Measurements from ENCODE around the gene KAZN.

KAZN gene

DNA sequence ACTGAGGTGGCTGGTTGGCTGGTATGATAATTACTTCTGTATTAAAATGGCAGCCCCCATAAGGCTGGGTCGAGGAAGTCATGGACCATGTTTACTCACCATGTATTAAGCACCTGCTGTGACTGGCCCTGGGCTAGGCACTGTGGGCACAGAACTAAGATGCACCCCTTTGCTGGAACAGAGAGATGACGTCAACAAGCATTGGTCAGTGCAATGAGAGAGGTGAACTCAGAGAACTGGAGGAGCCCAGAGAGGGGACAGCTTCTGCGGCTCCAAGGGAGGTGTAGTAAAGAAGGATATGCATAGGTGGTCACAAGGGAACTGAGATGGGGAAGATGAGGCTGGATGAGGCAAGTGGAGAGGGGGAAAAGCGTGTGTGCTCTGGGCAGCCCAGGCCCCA lies 88.7 kb downstream of the KAZN start:
- Histone ChIP-seq H3K9me3 (ENCODE audit: control insufficient read depth, insufficient read depth, low read depth, low read length) (no peaks in the 10 kb centered on the region), H3K4me1 (ENCODE audit: control insufficient read depth, insufficient read depth, low read length) (peaks cover 3% of the 10 kb centered on the region; the same call in 1 of the 2 replicates), H3K36me3 (ENCODE audit: control insufficient read depth in 2 of 2, insufficient read depth in 1 of 2, low read length in 2 of 2) (no peaks in the 10 kb centered on the region), H3K4me3 (ENCODE audit: low read depth, low read length) (no peak overlapping the region), H3K27ac (ENCODE audit: extremely low read depth, low read depth, low read length) (no peak overlapping the region)
- POLR2A ChIA-PET: no interaction called here
- no peak for TF ChIP-seq ZNF354C (tag by site-specific recombination; IDR thresholded peaks at IDR 0.05; ENCODE audit: borderline replicate concordance, low read depth)
- TF ChIP-seq ZEB2 (tag by site-specific recombination; IDR thresholded peaks at IDR 0.05): no peak
- no peak for TF ChIP-seq ZNF830 (tag by site-specific recombination; IDR thresholded peaks at IDR 0.05; ENCODE audit: low read depth)
- no peak for TF ChIP-seq ZNF701 (tag by site-specific recombination; IDR thresholded peaks at IDR 0.05)
- TF ChIP-seq ZNF654 (tag by site-specific recombination; IDR thresholded peaks at IDR 0.05; ENCODE audit: low read depth): no peak
- TF ChIP-seq ZNF791 (tag by site-specific recombination; IDR thresholded peaks at IDR 0.05): no peak
- TF ChIP-seq GLIS2 (tag by site-specific recombination; IDR thresholded peaks at IDR 0.05): no peak
- no peak for TF ChIP-seq ZIC2 (tag by site-specific recombination; IDR thresholded peaks at IDR 0.05)
- CTCF ChIA-PET: interaction anchor here (0.7 kb wide), 1 partner anchor 18 kb away, joined by 3 read pairs; no protein-coding TSS in a partner anchor

DNA sequence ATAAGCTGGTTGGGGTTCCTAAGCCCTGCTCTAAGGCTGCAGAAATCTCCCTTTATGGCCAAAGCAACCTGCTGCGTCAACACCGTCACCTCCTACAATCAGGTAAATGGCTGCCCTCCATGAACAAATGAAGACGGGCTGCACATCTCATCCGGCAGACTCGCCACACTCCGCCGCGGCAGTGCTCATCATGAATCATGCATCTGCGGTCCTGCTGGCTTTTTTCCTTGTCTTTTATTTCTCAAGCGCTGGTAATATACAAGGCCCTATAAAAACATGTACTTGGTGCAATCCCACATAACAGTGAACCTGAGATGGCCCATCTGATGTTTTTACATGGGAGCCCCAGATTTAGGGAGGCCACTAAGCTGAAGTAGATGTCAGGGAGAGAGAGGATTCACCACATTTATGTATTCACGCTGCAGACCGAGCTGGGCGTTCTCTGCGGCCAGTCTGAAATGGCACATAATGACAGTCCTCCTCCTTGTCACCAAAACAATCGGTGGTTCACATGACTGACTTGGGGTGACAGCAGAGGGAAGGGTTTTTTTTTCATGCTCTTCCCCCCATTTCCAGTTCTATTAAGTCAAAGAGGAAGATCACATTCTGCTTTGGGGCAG lies 91.6 kb downstream of the KAZN start:
- POLR2A ChIA-PET: no interaction called here
- CTCF ChIA-PET: no interaction called here
- Histone ChIP-seq H3K4me3 (ENCODE audit: low read depth, low read length) (no peak overlapping the region), H3K36me3 (ENCODE audit: control insufficient read depth in 2 of 2, insufficient read depth in 1 of 2, low read length in 2 of 2) (no peaks in the 10 kb centered on the region), H3K27ac (ENCODE audit: extremely low read depth, low read depth, low read length) (no peak overlapping the region), H3K4me1 (ENCODE audit: control insufficient read depth, insufficient read depth, low read length) (no peaks in the 10 kb centered on the region), H3K9me3 (ENCODE audit: control insufficient read depth, insufficient read depth, low read depth, low read length) (no peaks in the 10 kb centered on the region)
- TF ChIP-seq SCRT2 (tag by site-specific recombination; IDR thresholded peaks at IDR 0.05): no peak
- TF ChIP-seq ZNF747 (tag by site-specific recombination; IDR thresholded peaks at IDR 0.05): no peak
- TF ChIP-seq KLF1 (tag by site-specific recombination; IDR thresholded peaks at IDR 0.05): no peak
- TF ChIP-seq, protein P1, sequence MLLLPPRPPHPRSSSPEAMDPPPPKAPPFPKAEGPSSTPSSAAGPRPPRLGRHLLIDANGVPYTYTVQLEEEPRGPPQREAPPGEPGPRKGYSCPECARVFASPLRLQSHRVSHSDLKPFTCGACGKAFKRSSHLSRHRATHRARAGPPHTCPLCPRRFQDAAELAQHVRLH (tag by site-specific recombination; IDR thresholded peaks at IDR 0.05): no peak
- no peak for TF ChIP-seq ZNF112 (tag by site-specific recombination; IDR thresholded peaks at IDR 0.05)
- TF ChIP-seq, protein P2, sequence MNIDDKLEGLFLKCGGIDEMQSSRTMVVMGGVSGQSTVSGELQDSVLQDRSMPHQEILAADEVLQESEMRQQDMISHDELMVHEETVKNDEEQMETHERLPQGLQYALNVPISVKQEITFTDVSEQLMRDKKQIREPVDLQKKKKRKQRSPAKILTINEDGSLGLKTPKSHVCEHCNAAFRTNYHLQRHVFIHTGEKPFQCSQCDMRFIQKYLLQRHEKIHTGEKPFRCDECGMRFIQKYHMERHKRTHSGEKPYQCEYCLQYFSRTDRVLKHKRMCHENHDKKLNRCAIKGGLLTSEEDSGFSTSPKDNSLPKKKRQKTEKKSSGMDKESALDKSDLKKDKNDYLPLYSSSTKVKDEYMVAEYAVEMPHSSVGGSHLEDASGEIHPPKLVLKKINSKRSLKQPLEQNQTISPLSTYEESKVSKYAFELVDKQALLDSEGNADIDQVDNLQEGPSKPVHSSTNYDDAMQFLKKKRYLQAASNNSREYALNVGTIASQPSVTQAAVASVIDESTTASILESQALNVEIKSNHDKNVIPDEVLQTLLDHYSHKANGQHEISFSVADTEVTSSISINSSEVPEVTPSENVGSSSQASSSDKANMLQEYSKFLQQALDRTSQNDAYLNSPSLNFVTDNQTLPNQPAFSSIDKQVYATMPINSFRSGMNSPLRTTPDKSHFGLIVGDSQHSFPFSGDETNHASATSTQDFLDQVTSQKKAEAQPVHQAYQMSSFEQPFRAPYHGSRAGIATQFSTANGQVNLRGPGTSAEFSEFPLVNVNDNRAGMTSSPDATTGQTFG (tag by site-specific recombination; IDR thresholded peaks at IDR 0.05; ENCODE audit: borderline replicate concordance): no peak
- TF ChIP-seq ZNF654 (tag by site-specific recombination; IDR thresholded peaks at IDR 0.05; ENCODE audit: low read depth): no peak
- no peak for TF ChIP-seq ZNF223 (tag by site-specific recombination; IDR thresholded peaks at IDR 0.05)
- no peak for TF ChIP-seq ZNF548 (tag by site-specific recombination; IDR thresholded peaks at IDR 0.05)
- no peak for TF ChIP-seq ZNF514 (tag by site-specific recombination; IDR thresholded peaks at IDR 0.05)
- TF ChIP-seq, protein P3, sequence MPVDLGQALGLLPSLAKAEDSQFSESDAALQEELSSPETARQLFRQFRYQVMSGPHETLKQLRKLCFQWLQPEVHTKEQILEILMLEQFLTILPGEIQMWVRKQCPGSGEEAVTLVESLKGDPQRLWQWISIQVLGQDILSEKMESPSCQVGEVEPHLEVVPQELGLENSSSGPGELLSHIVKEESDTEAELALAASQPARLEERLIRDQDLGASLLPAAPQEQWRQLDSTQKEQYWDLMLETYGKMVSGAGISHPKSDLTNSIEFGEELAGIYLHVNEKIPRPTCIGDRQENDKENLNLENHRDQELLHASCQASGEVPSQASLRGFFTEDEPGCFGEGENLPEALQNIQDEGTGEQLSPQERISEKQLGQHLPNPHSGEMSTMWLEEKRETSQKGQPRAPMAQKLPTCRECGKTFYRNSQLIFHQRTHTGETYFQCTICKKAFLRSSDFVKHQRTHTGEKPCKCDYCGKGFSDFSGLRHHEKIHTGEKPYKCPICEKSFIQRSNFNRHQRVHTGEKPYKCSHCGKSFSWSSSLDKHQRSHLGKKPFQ (tag by site-specific recombination; IDR thresholded peaks at IDR 0.05): no peak
- TF ChIP-seq, protein P4, sequence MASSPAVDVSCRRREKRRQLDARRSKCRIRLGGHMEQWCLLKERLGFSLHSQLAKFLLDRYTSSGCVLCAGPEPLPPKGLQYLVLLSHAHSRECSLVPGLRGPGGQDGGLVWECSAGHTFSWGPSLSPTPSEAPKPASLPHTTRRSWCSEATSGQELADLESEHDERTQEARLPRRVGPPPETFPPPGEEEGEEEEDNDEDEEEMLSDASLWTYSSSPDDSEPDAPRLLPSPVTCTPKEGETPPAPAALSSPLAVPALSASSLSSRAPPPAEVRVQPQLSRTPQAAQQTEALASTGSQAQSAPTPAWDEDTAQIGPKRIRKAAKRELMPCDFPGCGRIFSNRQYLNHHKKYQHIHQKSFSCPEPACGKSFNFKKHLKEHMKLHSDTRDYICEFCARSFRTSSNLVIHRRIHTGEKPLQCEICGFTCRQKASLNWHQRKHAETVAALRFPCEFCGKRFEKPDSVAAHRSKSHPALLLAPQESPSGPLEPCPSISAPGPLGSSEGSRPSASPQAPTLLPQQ (tag by site-specific recombination; IDR thresholded peaks at IDR 0.05): no peak
- TF ChIP-seq MYNN (tag by site-specific recombination; IDR thresholded peaks at IDR 0.05; ENCODE audit: borderline replicate concordance): no peak
- TF ChIP-seq OSR2 (tag by site-specific recombination; IDR thresholded peaks at IDR 0.05): no peak
- TF ChIP-seq ZNF677 (tag by site-specific recombination; IDR thresholded peaks at IDR 0.05): no peak
- TF ChIP-seq ZSCAN30 (tag by site-specific recombination; IDR thresholded peaks at IDR 0.05): no peak
- no peak for TF ChIP-seq KLF10 (tag by site-specific recombination; IDR thresholded peaks at IDR 0.05)
- TF ChIP-seq GLI2 (tag by site-specific recombination; IDR thresholded peaks at IDR 0.05; ENCODE audit: borderline replicate concordance, low read depth): no peak

Measured in HEK293 (cell line).